H1 (cell line): ENCODE results near the gene QSOX1. TPM values are rescaled to one million over a fixed set of nuclear protein-coding genes. Genes with fewer than 3 reads are reported as not detected.

Experiments used
- CBX8 ChIP-seq: fragments of 300-800, 300-1000 bp; sonication (generic); IDR thresholded peaks from 2 replicates; pipeline ENCODE4 v1.7.1; 2016; ENCODE audit warnings: low read depth, low read length, borderline replicate concordance
- CHD7 ChIP-seq: fragments of 300-600 bp; sonication (generic); IDR thresholded peaks from 2 replicates; pipeline ENCODE4 v1.7.1; 2012; ENCODE audit warnings: low read length, moderate library complexity, mild to moderate bottlenecking, inconsistent platforms; ENCODE audit not compliant: insufficient replicate concordance
- RNF2 ChIP-seq: fragments of 200-900, 300-1000 bp; sonication (generic); IDR thresholded peaks from 2 replicates; pipeline ENCODE4 v1.7.1; 2016; ENCODE audit warnings: borderline replicate concordance, low read depth, mild to moderate bottlenecking, antibody characterized with exemption, low read length; ENCODE audit not compliant: poor library complexity, severe bottlenecking; ENCODE audit errors: missing control alignments
- RXRA ChIP-seq: IDR thresholded peaks from 2 replicates; pipeline ENCODE4 v1.6.1; 2011; ENCODE audit warnings: low read depth, mild to moderate bottlenecking, low read length, moderate library complexity; ENCODE audit not compliant: insufficient read depth
- polyA plus RNA-seq, 7 experiments: library from polyadenylated mRNA; depleted of rRNA in 3 of 7; stranded (reverse) in 5 of 7; unstranded in 2 of 7; fragments of >200 nt in 5 of 7; fragments of 200-250 nt in 2 of 7; gene quantifications; 1 replicate in 5 of 7; 2 replicates in 1 of 7; 4 replicates in 1 of 7; pipeline versions ENCODE4 v1.2.1 to v1.2.3, GENCODE V29; 2011 to 2013; ENCODE audit warnings: missing spikeins in 2 of 7, mixed read lengths in 2 of 7
- total RNA-seq: library from RNA; stranded (reverse); fragmentation: NEBNext Ultra II Directional; extraction: Animal tissue kit (Norgen Biotek cat#: 25700); gene quantifications from 2 replicates; pipeline ENCODE4 v1.2.1, GENCODE V29; 2021

QSOX1 gene
- total and polyA plus RNA-seq, 2 of the 8 experiments (the other 6 are each of a cell fraction or from before 2014, with no cell fraction given) = 97.7 to 123 TPM

- TF ChIP-seq CHD7 = no peak
- TF ChIP-seq CBX8 = peak; percentile 45; the same call in 1 of the 2 replicates
- peak; percentile 85 for TF ChIP-seq RNF2
- no peak for TF ChIP-seq RXRA
These were observed 73.4 kb downstream of the QSOX1 start (continued) for GRCh38 chr1:180227861-180228647.
